ENCODE data around the gene COPG1.
A peak's percentile ranks its signal among the peaks of the same experiment; 100 is the strongest.
"Not testable (repeated sequence)": the region's sequence is repeated elsewhere in the genome, so short reads cannot be mapped to it uniquely, and the experiment has no call there.

The COPG1 gene

GRCh38 chr3:129249284-129250065, at the start of gene COPG1:
TSS of gene COPG1 (plus strand) at chr3:129249606. CDS start at chr3:129249710, 104 bp downstream.
- peak; percentile 76 for DNase-seq

- no peak for DNase-seq
These were observed 44.9 kb upstream of the COPG1 start for GRCh38 chr3:129204473-129204872.

- no peak for DNase-seq
These were observed 44.1 kb upstream of the COPG1 start for GRCh38 chr3:129205109-129205832.

GRCh38 chr3:129207479-129207878, 41.9 kb upstream of the COPG1 start:
- DNase-seq, result no peak

GRCh38 chr3:129211345-129211744, 38.1 kb upstream of the COPG1 start:
- no peak for DNase-seq

GRCh38 chr3:129211772-129212171, 37.6 kb upstream of the COPG1 start:
- DNase-seq, result no peak

- no peak for DNase-seq
These were observed 36.2 kb upstream of the COPG1 start for GRCh38 chr3:129213238-129213637.

GRCh38 chr3:129218742-129219141, 30.7 kb upstream of the COPG1 start:
- DNase-seq, result no peak

- DNase-seq, result not testable (repeated sequence)
These were observed 25.0 kb upstream of the COPG1 start for GRCh38 chr3:129224387-129224786.

- no peak for DNase-seq
These were observed 24.4 kb upstream of the COPG1 start for GRCh38 chr3:129224984-129225393.

GRCh38 chr3:129226374-129226773, 23.0 kb upstream of the COPG1 start:
- DNase-seq, result peak; percentile 6

GRCh38 chr3:129228891-129229585, 20.4 kb upstream of the COPG1 start:
- DNase-seq, result no peak

- peak; percentile 5 for DNase-seq
These were observed 18.9 kb upstream of the COPG1 start for GRCh38 chr3:129230311-129231019.

GRCh38 chr3:129231331-129232119, 17.9 kb upstream of the COPG1 start:
- no peak for DNase-seq

- no peak for DNase-seq
These were observed 15.9 kb upstream of the COPG1 start for GRCh38 chr3:129233538-129233937.

- DNase-seq, result no peak
These were observed 15.0 kb upstream of the COPG1 start for GRCh38 chr3:129234441-129234840.

- DNase-seq, result no peak
These were observed 14.0 kb upstream of the COPG1 start for GRCh38 chr3:129235344-129235917.

GRCh38 chr3:129238945-129239705, 10.3 kb upstream of the COPG1 start:
- DNase-seq, result no peak

GRCh38 chr3:129239991-129240390, 9.4 kb upstream of the COPG1 start:
- no peak for DNase-seq

- DNase-seq, result no peak
These were observed 9.0 kb upstream of the COPG1 start for GRCh38 chr3:129240436-129240835.

- no peak for DNase-seq
These were observed 4.3 kb upstream of the COPG1 start for GRCh38 chr3:129245141-129245540.

Measured in stimulated activated naive CD4-positive, alpha-beta T cell treated with Interleukin-2 at 50 U/mL for 16 hours (primary cell).